ENCODE results near the gene RBM20.
"Not testable (repeated sequence)": the region's sequence is repeated elsewhere in the genome, so short reads cannot be mapped to it uniquely, and the experiment has no call there.

The RBM20 gene

DNA sequence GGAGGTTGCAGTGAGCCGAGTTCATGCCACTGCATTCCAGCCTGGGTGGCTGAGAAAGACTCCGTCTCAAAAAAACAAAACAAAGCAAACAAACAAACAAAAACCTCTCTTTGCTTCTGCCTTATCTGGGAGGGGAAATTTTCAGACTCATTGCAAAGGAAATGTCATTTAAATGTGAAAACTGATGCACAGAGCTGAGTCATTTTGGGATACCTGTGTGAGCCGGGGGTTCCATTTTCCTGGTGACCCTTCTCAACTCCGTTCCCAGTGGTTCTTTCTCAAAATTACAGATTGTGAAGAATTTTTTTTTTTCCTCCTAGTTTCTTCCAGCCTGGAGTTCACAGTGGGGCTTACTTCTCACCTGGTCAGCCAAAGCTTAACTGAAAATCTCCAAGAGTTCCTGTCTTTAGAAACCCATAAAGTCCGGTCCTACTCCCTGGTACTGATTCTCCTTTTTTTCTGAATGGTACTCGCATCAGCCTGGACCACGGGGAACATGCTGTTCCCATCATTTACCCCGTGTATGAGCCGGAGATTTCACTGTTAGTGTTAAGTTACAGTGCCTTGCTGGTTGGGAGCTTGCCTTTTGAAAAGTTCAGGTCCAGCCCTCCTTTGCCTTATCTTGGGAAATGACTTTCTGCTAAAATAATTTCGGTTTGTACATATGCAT is 56.9 kb downstream of the RBM20 start:
- no peak overlapping the region for H3K4me3 ChIP-seq (ENCODE audit: low read depth, low read length)
- POLR2A ChIA-PET = no interaction called here
- DNase-seq (ENCODE audit: low read depth, low spot score) = no peak
- CTCF ChIA-PET = interaction anchor here (0.6 to 1.6 kb wide), 3 partner anchors 20 to 99 kb away, joined by 3 to 4 read pairs (median 4); no protein-coding TSS in a partner anchor
- TF ChIP-seq, protein P1, sequence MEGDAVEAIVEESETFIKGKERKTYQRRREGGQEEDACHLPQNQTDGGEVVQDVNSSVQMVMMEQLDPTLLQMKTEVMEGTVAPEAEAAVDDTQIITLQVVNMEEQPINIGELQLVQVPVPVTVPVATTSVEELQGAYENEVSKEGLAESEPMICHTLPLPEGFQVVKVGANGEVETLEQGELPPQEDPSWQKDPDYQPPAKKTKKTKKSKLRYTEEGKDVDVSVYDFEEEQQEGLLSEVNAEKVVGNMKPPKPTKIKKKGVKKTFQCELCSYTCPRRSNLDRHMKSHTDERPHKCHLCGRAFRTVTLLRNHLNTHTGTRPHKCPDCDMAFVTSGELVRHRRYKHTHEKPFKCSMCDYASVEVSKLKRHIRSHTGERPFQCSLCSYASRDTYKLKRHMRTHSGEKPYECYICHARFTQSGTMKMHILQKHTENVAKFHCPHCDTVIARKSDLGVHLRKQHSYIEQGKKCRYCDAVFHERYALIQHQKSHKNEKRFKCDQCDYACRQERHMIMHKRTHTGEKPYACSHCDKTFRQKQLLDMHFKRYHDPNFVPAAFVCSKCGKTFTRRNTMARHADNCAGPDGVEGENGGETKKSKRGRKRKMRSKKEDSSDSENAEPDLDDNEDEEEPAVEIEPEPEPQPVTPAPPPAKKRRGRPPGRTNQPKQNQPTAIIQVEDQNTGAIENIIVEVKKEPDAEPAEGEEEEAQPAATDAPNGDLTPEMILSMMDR (IDR thresholded peaks at IDR 0.05; ENCODE audit: insufficient read depth, low read length, missing control alignments) = no peak

DNA sequence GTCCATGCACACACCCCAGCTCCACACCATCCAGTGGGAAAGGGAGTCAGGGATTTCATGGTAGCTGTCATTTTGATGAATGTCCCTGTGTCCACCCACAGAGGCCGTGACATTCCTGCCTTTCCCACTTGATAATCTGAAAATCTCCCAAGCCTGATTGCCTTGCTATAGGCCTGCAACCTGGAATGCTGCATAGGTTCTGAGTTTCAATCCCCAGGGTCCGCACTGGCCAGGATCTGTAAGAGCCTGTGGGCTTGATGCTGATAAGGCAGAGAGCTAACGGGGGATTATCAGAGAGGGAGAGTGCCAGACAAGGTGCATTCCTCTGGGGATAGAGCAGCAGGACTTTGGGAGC is 57.5 kb downstream of the RBM20 start:
- POLR2A ChIA-PET = no interaction called here
- no peak overlapping the region for H3K4me3 ChIP-seq (ENCODE audit: low read depth, low read length)
- CTCF ChIA-PET = interaction anchor here (0.7 to 1.6 kb wide), 3 partner anchors 21 to 99 kb away, joined by 3 to 4 read pairs (median 4); no protein-coding TSS in a partner anchor
- no peak for DNase-seq (ENCODE audit: low read depth, low spot score)
- TF ChIP-seq, protein P1 (IDR thresholded peaks at IDR 0.05; ENCODE audit: insufficient read depth, low read length, missing control alignments) = no peak

DNA sequence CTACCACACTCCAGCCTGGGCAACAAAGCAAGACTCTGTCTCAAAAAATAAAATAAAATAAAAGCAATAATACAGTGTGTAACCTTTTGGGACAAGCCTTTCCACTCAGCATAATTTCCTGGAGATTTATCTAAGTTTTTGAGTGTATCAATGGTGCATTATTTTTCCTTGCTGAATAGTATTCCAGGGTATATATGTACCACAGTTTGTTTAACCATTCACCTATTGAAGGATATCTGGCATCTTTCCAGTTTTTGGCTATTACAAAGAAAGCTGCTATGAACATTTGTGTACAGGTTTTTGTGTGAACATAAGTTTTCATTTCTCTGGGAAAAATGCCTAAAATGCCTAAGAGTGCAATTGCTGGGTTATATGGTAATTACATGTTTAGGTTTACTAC is 59.9 kb downstream of the RBM20 start:
- no peak overlapping the region for H3K4me3 ChIP-seq (ENCODE audit: low read depth, low read length)
- TF ChIP-seq, protein P1 (IDR thresholded peaks at IDR 0.05; ENCODE audit: insufficient read depth, low read length, missing control alignments) = no peak
- DNase-seq (ENCODE audit: low read depth, low spot score) = no peak
- CTCF ChIA-PET = interaction anchor here (0.9 kb wide), 1 partner anchor 32 kb away, joined by 3 read pairs; no protein-coding TSS in a partner anchor
- POLR2A ChIA-PET = no interaction called here

DNA sequence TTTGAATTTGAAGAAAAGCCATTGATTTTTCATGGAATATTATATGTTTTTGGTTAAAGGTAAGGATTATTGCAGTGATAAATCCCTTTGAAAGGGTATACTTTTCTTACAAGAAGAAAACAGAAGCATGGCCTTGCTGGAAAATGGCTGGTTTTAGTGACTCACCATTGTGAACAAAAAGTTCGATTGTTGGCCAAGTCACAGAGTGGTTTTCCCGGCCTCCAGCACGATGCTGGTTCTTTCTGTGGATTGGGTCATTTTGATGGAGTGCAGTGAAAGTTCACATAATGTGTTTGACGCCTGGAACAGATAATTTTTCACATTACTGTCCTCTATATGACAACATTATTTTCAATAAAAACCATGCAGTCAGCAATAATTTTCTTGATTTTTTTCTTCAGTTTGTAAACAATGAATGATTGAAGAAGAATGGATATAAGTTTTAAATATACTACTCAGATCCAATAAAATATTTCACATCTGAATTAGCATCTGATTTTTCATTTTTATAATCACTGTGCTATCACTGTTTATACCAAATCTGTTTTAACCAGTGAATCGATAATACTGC is 60.9 kb downstream of the RBM20 start:
- DNase-seq (ENCODE audit: low read depth, low spot score) = no peak
- H3K4me3 ChIP-seq (ENCODE audit: low read depth, low read length) = no peak overlapping the region
- CTCF ChIA-PET = interaction anchor here (0.9 to 1.2 kb wide), 2 partner anchors 15 to 33 kb away, joined by 3 read pairs; no protein-coding TSS in a partner anchor
- TF ChIP-seq, protein P1 (IDR thresholded peaks at IDR 0.05; ENCODE audit: insufficient read depth, low read length, missing control alignments) = no peak
- POLR2A ChIA-PET = no interaction called here

DNA sequence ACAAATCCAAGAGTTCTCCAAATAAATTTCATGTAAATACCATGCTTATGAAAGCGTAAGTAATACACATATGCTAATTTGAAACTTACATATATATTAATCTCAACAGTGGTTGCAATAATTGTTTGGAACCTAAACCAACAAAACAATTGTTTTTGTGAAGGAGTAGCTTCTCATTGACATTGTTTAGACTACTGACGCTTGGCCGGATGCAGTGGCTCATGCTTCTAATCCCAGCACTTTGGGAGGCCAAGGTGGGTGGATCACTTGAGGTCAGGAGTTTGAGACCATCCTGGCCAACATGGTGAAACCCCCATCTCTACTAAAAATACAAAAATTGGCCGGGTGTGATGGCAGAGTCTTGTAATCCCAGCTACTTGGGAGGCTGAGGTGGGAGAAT is 61.5 kb downstream of the RBM20 start:
- DNase-seq (ENCODE audit: low read depth, low spot score); H3K4me3 ChIP-seq (ENCODE audit: low read depth, low read length); POLR2A ChIA-PET: not testable (repeated sequence)
- CTCF ChIA-PET = interaction anchor here (1.2 to 3.4 kb wide), 3 partner anchors 16 to 40 kb away, joined by 3 to 24 read pairs (median 3); no protein-coding TSS in a partner anchor

DNA sequence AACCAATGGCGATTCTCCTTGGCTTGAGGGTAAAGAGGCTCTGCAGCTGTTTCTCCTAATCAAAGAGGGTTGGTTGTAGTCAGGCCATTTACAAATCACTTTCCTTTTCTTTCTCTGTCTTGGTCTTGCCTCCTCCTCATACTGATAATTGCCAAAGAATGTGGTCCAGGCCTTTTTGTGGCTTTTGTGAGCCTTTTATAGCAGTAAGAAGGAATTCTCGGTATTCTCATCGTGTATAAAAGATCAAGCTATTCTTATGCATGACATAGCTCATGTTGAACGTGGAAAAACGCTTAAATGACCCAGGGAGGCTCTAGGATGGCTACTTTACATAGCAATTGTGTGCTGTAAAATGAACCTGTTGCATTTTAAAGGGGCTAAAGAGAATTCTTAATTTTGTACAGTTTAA is 62.6 kb downstream of the RBM20 start:
- POLR2A ChIA-PET = interaction anchor here (1.0 to 1.1 kb wide), 2 partner anchors 87 to 165 kb away, joined by 3 read pairs; no protein-coding TSS in a partner anchor
- CTCF ChIA-PET = interaction anchor here (0.6 to 3.4 kb wide), 10 partner anchors 13 to 160 kb away, joined by 3 to 24 read pairs (median 3); no protein-coding TSS in a partner anchor
- peak; percentile 89 for DNase-seq (ENCODE audit: low read depth, low spot score)
- 0 out of 2 replicates have a peak overlapping the region, but pooled peaks have one; percentile 10 for H3K4me3 ChIP-seq (ENCODE audit: low read depth, low read length)
- TF ChIP-seq, protein P1 (IDR thresholded peaks at IDR 0.05; ENCODE audit: insufficient read depth, low read length, missing control alignments) = no peak

Measured in AG04449 (cell line).